NCI-H82 treated with DMSO at 0.1 percent for 48 hours (cell line): ENCODE results near the gene NFIX.
A peak's percentile ranks its signal among the peaks of the same experiment; 100 is the strongest.

Experiments
- DNase-seq: peaks from one replicate; lab custom pipeline; 2025; ENCODE audit not compliant: unreplicated experiment; lab: John Stamatoyannopoulos, UW

NFIX gene

DNA sequence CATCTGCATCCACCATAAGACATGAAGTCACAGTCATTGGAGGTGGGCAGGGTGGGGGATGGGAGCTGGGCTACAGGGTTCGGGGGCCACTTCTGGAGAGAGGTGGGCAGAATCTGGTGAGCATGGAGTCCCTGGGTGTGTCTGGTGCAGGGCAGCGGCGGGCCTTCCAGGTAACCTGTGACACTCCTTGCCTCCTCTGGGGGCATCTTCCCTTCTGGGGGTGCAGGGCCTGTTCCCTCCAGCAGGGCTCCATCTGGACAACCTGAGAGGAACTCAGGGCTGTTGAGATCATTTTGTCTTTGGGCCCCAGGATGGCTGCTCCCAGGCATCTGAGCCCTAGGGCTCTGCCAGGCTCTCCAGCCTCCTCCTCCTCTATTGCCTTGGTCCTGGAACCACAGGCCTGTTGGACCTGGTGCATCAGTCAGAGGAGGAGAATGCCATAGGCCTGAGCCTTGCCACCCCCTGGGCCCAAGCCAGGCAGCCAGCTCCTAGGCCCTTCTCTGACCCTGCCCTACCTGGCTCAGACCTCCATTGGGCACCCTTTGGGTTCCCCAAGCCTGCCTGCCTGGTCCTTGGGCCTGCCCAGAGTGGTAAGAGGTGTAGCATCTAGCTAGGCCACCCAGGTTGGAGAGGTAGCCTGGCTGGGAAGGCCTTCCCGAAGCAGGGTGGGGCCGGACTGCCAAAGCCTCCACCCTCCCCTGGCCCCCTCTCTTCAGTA lies 94.0 kb downstream of the NFIX start:
- no peak for DNase-seq

- DNase-seq, result no peak
Observed at GRCh38 chr19:13089857-13090507, 94.7 kb downstream of the NFIX start.

GRCh38 chr19:13090511-13091231 lies 95.4 kb downstream of the NFIX start:
- DNase-seq, result peak; percentile 70

DNA sequence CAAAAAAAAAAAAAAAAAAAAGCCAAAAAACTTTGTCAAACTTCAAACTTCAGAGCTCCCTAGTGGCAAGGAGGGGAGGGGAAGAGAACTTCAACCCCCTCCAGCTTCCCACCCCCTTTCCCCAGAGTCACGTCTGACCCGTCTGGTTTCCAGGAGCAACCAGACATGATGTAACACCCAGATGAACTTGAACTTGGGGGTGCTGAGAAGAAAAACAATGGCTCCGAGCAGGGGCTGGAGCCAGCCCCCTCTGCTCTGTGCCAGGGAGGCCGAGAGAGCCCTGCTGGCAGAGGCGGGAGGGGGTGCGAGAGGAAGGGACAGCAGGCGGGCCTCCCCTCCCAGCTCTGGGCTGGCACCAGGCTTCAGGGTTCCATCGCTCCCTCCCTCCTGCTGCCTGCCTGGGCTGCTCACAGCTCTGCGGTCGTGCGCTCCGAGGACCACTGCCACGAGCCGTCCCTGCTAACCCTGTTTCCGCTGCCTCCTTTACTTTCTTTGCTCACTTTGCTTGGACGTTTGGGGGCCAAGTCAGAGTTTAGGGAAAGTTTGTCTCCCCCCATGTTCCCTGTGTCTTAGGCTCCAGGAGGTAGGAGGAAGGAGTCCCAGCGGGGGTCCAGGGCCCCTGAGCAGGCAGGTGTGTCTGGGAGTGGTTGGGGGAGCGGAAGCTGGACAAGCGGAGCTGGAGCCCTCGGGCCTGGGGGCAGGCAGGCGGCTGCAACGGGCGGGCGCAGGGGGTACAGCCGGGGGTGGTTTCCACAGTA lies 96.3 kb downstream of the NFIX start:
- no peak for DNase-seq

GRCh38 chr19:13092158-13092543 lies 96.9 kb downstream of the NFIX start:
- no peak for DNase-seq

DNA sequence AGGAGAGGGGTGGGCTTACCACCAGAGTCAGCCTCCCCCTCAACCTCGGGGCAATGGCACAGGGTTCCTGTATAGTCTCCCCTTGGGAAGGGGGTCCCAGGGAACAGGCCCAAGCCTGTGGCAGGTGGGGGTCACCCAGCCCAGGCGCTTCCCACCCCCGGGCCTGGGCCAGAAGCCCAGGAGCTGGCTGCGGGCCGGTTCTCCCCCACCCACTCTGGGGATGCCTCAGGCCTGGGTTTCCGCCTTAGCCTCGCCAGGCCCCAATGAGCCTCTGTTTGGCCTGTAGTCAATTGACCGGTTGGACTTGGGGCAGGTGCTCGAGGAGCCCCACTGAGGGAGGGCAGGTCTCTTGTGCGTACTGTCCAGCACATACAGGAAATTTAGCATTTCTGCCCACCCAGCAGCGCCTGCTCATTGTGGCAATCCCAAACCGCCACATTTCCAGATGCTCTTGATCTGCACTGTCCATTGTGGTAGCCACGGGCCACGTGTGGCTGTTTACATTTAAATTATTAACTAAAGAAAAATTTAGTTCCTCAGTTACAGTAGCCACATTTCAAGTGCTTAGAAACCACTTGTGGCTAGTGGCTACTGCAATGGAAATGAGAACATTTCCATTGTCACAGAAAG lies 97.4 kb downstream of the NFIX start:
- DNase-seq, result no peak

DNA sequence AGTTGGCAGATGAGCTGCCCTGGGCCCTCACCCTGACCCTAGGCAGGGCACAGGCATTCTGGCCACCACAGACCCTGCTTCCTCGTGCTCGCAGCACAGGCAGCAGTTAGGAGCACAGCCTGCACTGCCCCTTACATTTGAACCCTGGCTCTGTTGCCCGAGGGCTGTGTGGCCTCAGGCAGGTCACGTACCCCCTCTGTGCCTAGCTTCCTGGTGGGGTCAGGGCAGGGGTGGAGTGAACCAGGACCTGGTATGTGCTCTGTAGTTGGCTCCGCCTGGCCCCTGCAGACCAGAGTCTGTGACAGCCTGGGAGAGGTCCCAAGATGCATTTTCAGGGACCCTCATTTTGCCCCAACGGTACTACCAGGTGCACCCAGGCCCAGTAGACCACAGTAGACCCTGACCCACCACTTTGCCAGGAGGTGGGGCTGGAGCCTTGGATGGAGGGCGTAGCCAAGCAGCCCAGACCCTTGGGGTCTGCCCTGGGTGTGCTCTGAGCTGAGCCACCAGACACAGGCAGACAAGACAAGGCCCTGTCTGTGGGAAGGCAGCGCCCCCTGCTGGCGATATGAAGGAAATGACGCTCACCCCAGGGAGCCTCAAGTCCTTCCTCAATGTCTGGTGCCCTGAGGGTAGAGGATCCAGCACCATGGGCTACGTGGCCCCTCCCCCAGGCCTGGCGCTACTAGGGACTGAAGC lies 98.3 kb downstream of the NFIX start:
- peak; percentile 63 for DNase-seq

- no peak for DNase-seq
Observed at GRCh38 chr19:13094106-13094504, 98.8 kb downstream of the NFIX start.

DNA sequence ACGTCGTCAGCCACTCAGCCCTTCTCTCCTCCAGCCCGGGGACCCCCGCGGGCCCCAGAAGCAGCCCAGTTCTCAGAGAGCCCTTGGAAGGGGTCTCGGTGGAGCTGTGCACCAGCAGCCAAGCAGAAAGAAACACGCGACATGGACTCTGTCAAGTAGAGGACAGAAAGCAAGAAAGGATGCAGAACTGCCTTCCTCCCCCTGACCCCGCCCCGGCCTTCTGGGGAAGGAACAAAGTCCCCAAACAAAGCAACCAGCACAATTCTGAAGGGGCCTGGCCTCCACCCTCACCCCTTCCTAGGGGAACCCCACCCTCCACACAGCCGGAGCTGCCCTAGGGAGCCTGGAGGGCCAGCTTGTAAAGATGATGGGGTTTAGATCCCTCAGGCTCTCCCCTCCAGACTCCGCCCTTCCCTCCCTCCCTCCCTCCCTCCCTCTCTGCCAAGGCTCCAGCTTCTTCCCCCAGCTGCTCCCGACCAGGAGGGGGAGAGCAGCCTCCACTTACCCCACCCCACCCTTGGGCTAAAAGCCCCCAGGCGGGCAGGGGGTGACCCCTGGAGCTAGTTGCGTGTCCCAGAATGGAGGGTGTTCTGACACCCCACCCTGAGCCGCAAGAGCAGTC lies 99.6 kb downstream of the NFIX start:
- peak; percentile 26 for DNase-seq

- DNase-seq, result no peak
Observed at GRCh38 chr19:13095393-13095784, 100.1 kb downstream of the NFIX start.

GRCh38 chr19:13095934-13096927 lies 101.0 kb downstream of the NFIX start:
- no peak for DNase-seq

DNA sequence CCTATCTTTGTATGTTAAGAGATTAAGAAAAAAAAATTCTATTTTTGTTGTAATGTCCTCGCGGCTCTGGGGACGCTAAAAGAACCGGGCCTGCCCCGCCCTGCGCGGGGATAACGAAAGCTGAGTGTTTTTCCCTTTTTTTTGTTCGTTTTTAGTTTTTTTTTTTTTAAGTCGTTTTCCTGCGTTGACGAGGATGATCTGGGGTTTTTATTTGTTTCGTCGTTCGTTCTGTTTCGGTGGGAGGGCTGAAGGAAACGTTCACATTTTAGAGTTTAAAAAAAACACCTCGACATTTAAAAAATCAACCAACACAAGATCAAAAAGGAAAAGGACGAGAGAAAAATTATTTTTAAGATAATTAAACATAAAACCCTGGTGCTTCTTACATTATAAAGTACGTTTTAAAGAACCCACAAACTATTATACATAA lies 101.8 kb downstream of the NFIX start:
- no peak for DNase-seq

DNA sequence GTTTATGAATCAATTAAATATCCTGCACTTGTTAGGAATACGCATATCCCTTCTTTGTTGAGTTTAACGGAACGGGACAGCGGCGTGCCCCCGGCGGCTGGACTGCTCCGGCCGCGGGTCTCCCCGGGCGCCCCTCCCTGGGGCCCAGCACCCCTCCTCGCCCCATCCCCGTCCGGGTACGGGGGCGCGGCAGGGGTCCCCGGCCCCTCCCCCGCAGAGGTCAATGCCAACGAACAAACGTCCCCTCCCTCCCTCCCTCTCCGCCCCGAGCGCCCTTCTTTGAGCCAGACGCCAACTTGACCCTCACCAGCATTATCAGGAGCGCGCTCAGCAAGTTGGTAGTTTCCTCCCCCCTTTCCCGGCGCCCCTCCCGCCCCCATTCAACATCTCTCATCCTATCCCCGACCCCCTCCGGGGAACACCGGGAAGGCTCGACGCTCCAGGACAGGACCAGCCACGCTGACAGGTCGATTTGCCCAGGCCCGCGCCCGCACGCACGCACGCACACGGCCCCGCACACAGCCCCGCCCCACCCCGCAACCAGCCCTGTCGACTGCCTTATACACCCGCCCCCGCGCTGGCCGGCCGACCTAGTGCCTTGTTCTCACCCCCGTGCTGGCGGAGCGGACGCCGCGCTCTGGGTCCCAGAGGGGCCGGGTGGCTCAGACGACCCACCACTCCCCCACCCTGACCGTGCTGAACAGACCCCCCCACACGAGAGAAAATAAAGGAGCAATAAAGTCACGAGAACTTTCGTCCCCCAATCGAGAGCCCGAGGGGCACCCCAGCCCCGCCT lies 102.4 kb downstream of the NFIX start:
- no peak for DNase-seq

- no peak for DNase-seq
Observed at GRCh38 chr19:13098277-13099072, 103.2 kb downstream of the NFIX start.

- no peak for DNase-seq
Observed at GRCh38 chr19:13099073-13099999, 104.1 kb downstream of the NFIX start.

- DNase-seq, result no peak
Observed at GRCh38 chr19:13100031-13100588, 104.8 kb downstream of the NFIX start.
